Activated CD8-positive, alpha-beta memory T cell treated with anti-CD3 and anti-CD28 coated beads, Interleukin-2, amount 50 U/mL, for 1 hour (primary cell): ENCODE data around the gene NAA35.

ENCODE experiments used
- DNase-seq: peaks from one replicate; pipeline ENCODE4 v3.0.0-alpha.2; 2020; ENCODE audit errors: extremely low read depth

NAA35 gene

DNA sequence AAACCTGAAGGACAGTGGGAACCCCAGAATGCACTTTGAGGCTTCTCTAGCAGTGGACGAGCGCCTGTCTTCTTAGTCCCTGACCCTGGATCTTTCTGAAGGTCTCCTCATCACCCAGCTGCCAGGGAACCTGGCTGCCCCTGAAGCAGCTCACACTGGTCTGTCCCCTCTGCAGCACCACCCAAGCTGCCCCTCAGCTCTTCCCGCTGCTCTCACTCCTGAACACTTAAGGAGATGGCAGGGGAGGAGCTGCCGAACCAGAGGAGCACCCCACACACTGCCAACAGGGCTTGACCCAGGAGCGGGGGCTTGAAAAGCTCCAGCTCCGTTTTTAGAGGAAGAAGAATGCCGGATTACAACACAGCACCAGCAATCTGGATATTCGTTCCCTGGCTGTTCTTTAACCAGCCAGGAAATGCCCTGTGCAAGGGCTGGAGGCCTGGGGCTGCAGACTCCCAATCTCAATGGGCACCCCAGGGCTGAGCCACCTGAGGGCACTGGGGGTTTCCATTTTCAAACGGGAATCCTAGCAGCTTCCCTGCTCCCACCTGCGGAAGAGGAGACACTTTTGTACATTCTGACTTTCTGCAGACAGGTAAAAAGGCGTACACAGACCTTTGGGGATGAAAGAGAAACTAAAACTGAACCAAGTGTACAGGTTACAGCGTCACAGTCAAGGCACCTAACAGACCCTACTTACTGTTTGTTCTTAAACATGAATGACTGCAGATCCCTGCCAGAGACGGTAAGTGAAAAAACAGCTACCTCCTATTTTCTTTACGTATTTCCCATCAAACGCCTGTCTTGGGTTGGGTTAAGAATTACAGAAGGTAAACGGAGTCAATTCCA lies 122.1 kb downstream of the NAA35 start:
- no peak for DNase-seq

GRCh38 chr9:86064220-86064619 lies 123.3 kb downstream of the NAA35 start:
- no peak for DNase-seq

DNA sequence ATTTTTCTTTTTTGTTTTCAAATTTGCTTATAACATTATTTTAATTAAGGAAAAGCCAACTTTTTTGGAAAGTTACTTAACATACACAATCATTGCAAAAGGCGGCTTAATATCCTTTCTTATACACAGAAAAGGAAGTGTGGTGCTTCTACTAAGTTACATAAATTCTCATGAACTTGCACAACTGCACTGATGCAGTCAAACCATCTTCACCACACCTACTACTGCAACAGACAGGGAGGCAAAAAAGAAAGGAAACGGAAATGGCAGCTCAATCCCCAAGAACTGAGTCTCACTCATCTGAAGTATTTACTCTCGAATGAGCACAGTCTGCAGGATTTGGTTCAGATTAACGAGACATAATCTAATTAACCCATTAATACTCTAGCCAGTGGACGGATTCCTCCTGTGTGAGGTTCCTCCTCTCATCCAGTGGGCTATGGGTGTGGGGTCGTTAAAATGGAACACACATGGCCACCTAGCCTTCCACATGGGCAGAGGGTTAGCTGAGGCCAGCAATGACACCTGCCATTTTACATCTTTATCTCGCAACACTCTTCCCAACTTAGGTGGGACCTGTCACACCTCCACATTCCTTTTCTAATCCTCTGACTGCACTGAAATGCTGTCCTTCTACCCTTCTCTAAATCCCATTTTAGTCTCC lies 128.4 kb downstream of the NAA35 start:
- DNase-seq: no peak
